ENCODE results near the gene ELL. TPM values are rescaled to one million over a fixed set of nuclear protein-coding genes. Genes with fewer than 3 reads are reported as not detected.
A peak's percentile ranks its signal among the peaks of the same experiment; 100 is the strongest.
"Not testable (repeated sequence)": the region's sequence is repeated elsewhere in the genome, so short reads cannot be mapped to it uniquely, and the experiment has no call there.

The ELL gene
- total RNA-seq, 1 experiment from 2014 or later, result 4.9 TPM

DNA sequence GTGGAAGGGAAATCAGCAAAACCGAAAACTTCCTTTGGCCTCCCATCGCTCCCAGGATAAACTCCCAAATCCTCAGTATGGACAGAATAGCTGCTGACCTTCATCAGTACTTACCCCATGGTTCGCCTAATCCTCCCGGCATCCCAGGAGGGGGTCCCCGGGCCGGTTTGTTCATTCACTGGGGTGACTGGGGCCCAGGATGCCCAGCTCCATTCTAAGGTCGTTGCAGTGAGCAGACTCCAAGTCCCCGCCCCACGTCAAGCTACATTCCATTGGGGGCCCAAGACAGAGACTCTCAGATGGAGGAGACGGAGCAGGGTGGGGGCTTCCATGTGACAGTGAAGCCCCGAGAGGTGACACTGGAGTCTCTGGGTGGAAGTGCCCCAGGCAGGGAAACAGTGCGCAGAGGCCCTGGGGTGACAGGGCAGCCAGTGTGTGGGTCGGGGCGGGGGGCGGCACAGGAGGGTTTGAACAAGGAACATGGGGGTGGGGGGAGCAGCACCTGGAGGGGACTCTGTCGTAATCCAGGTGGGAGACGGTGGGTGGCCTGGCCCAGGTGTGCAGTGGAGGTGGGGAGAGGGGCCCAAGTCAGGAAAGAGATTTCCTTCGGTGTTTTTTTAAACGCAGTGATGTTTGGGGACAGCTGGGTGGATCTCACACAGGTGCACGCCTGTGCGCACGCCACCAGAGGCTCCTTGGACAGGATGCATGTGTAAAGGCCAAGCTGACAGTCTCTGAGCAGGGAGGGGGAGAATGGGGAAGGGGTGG lies 97.6 kb downstream of the ELL start:
- no peak for DNase-seq (ENCODE audit: low spot score)

DNA sequence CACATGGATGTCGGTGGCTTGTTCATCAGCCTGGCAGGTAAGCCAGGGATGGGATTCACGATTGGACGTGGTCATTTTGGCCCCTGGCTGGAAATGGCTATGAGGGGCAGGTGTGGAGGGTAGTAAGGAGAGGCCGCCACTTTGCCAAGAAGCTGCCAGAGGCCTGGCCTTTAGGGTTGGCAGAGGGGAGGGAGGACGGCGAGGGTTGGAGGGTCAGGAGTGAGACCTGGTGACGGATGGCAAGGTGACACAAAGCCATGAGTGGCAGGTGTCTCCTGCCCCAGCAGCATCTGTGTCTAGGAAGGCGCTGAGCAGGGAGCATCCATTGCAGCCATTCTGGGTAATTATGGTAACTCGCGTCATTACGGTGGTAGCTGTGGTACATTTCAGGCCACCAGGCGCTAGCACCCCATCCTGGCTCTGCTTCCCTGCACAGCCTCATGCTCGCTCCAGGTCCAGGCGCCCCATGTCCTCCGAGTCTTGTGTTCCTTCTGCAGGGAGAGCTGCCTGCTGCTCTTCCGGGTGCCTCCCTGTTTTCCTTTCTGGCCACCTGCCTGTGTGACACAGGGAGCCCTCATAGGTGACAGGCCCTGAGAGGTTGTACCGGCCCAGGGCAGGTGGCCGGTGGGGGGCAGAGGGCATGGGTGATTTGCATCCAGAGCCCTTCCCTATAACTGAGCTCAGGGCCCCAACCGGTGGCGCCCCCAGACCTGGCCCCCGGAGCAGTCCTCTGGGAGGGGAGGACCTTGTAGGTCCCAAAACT lies 98.4 kb downstream of the ELL start:
- DNase-seq (ENCODE audit: low spot score), result no peak

DNA sequence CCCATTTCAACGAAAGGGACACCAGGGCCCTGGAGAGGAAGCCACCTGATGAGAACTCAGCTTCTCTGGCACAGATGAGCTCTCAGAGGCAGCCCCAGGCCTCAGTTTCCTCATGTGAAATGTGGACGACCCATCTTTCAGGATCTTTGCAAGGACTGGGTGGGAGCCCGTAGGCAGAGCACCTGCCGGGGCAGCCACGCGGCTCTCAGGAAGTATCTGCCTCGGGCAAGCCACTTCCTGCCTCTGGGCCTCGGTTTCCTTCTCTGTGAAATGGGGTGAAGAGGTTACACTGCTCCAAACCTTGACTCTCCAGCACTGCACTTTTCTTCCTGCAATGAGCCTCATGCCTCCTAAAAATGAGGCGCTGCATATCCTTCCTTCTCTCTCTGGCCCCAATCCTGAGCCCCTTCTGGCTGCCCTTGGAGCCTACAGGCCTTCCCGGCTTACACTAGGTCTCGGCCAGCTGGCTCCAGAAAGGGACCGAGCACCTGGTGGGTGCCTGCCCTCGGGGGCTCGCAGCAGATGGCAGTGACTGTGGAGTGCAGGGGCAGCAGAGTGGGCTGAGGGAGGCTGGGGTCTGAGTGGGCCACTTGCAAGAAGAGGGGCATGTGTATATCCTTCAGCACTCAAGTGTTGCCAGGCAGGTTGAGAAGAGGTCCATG lies 99.2 kb downstream of the ELL start:
- no peak for DNase-seq (ENCODE audit: low spot score)

DNA sequence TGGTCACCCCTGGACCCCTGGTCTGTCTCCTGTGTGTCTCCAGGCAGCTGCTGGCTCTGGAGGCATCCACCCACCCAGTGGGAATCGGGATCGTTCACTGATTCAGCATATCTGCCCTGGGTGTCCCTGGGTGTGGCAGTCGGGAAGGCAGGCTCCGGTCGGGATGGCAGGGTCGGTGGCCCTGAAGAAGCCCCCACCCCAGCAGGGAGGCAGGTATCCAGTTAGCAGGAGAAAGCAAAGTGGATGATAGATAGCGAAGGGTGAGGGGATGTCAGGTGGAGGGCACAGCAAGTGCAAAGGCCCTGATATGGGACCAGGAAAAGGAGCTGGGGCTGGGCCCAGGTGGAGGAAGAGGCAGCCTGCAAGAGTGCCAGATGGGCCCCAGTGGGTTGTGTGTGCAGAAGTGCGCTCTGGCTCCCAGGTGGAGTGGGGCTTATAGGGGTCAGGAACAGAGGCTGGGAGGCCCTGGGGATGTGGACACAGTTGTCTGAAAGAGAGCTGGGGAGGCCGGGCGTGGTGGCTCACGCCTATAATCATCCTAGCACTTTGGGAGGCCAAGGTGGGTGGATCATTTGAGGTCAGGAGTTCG lies 100.4 kb downstream of the ELL start:
- no peak for DNase-seq (ENCODE audit: low spot score)

DNA sequence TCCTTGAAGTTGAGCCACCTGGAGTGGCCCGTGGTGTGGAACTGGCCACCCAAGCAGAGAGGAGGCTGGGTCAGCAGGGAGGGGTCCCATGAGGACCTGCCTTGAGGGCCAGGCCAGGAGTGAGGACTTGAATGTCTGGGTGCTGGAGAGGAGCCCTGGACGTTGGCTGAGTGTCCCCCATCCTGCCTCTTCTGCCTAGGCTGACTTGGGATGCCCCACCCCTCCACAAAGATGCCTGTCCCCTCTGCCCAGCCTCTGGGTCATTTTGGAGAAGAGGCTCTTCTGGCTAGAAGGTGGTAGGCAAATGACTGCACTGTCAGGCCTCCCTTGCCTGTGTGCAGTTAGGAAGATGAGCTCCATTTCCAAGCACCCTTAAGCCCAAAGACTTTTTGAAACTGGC lies 100.9 kb downstream of the ELL start:
- no peak for DNase-seq (ENCODE audit: low spot score)

DNA sequence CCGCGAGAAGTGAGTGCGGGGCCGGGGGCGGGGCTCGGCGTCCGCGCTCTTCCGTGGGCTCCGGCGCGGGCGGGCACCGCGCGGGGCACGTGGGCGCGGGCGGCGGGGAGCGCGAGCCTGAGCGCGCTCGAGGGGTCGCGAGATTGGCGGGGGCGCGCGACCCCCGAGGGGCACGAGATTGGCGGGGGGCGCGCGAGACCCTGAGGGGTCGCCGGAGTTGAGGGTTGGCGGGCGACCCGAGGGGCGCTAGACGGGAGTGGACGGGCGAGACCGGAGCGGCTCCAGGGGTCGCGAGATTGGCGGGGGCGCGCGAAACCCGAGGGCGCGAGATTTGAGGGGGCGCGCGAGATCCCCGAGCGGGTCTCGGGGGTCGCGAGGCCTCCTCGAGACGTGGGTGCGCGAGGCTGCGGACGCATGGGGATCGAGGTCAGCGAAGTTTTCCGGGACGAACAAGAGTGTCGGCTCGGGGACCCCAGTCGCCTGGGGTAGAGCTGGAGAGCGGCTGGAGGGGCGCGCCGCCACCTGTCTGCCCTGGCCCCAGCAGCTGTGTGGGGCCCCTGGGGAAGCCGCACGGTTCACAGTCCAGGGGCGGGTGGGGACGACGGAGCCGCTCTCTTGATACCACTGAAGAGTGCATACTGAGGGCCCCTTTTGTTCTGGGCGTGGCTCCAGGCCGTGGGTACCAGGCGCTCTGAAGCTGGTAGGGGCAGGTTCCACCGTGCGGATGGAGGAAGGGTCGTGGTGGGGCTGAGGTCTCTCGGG lies 102.0 kb downstream of the ELL start:
- no peak for DNase-seq (ENCODE audit: low spot score)

DNA sequence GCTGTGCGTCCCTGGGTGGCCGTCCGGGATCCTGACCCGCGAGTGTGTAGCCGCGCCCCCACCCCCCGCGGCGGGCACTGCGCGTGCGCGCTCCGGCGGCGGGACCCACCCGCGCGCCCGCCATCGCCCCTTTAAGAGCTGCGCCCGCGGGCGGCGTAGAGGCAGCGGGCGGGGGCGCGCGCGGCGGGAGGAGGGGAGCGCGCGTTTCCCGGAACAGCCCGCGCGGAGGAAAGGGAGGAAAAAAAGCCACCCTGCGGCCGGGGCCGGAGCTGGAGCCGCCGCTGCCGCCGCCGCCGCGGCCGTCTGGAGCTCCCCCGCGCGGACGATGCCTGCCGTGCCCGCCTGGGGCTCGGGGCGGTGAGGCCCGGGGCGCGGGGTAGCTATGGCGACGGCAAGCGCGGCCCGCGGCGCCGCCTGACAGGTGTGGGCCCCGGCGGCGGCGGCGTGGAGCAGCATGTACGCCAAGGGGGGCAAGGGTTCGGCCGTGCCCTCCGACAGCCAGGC lies 102.6 kb downstream of the ELL start, which contains the start of gene SSBP4:
Gene SSBP4, plus strand, starts transcription at position 204 of the 504 bp plus-strand sequence. Its CDS starts 251 bp downstream, at position 455.
- DNase-seq (ENCODE audit: low spot score), result peak; percentile 63

DNA sequence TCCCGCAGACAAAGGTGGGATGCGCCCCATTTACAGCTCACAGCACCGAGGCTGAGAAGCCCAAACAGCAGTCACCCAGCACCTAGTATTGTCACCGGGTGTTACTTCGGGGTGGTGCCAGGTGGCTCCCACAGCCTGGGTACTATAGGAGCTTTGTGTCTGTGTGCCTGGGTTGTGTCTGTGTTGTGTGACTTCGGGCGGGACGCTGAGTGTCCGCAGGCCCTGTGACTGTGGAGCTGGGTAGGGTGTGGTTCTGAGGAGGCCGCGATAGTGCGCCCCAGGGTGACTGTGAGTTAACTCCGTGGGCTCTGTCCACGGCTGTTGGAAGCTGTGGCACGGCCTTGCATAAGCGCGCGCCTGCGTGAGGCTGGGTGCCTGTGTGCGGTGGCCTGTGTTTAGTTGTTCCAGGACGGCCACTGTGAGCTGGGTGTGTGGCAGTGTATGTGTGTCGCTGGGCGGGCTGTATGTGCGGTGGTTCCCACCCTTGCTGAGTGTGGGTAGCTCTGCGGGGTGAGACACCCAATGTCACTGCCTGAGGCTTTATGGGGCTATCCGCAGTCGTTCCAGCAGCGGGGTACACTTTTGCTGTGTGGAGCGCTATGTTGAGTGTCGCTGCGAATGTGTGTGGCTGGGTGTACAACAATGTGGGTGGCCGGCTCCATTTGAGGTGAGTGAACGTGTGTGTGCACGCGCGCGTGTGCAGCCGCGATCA lies 103.2 kb downstream of the ELL start:
- peak; percentile 48 for DNase-seq (ENCODE audit: low spot score)

DNA sequence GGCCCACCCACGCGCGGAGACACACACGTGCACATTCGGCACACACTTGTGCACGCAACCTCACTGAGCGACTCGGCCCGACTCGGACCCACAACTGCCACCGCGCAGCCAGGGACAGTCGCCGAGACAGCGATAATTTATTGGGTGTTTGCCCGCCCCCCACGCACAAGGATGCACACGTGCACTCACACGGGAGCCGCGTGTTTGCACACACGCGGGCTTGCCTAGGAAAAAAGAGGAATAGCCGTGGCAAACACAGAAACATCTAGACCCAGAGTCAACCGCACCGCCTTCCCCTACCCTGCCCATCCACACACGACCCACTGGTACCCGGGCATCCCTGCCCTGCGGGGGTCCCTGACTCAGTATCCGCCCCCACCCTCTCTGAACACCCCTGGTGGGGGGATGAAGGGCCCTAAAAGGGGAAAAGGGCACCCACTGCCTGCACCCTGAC lies 103.8 kb downstream of the ELL start:
- no peak for DNase-seq (ENCODE audit: low spot score)

DNA sequence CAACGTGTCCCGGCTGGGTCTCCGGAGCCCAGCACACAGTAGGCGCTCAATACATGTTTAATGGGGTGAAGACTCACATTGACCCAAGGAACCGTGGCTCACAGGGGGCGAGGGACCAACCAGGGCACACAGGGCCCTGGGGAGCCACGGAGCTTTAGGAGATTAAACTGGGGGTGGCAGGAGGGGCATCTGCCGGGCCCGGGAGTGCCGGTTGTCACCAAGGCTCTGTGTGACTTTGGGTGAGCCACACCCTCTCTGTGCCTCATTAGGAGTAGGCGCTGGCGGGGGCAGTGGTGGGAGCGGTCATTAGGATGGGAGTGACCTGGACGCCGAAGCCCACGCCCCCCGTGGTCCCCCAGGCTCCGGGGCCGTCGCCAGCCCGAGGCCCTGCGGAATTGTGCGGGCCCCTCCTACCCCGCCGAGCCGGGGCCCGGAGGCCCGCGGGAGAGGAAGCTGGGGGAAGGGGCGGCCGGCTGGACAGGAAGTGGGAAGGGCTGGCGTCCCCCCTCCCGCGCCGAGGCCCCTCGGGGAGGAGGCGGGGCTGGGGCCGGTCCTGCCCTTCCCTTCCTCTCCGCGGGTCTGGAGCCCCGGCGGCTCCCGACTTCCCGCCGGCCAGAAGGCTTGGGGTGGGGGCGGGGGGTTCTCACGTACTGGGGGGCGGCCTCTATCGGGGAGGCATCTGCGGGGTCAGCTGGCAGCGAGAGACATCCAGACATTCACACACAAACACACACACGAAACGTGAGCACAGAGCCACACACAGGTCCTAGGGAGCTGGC lies 104.4 kb downstream of the ELL start:
- peak; percentile 86 for DNase-seq (ENCODE audit: low spot score)

DNA sequence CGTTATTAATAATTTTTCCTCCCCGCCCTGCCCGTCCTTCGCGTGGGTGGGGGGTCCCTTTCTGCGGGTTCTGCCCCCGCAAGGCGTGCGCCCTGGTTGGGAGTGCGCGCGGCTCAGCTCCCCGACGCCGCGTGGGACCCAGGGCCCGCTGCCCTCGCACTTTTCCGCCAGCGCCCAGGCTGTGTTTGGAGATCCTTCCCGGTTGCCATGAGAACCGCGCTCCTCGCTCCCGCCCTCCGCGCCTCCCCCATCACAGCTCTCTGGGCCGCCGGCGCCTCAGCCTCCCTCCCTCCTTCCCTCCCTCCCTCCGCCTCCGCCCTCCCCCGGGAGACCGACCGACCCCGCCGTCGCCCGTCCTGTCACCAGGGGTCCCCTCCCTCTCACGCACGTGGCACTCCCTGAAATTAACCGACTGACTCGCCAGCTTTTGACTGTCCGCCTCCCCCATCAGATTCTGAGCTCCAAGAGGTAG lies 105.1 kb downstream of the ELL start:
- peak; percentile 93 for DNase-seq (ENCODE audit: low spot score)

DNA sequence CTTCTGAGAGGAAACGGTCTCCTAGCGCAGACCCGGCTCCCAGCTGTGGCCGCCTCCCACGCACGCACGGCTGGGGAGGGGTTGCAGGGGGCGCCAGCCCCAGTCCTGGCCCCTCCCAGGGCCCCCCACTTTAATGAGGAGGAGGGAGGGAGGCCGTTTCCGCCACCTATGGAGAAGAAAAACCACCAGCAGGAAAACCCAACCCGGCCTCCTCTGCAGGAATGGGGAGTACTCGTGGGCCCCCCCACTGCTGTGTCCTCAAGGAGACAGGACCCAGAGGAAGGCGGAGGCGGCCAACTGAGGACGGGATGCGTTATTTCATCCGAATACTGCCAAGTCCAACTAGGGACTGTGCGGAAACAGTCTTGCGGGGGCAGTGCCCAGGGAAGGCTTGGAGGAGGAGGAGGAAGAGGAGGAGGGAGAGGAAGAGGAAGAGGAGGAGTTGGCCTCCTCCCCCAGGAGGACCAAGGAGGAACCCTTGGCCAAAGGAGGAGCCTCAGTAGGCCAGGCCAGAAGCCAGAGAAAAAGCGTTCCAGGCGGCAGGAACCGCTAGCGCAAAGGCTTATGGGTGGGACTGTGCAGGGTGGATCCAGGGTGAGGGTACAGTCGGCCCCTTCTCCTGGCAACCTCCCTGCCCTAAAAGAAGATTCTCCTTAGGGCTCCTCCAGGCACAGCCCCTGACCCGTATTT lies 106.5 kb downstream of the ELL start:
- DNase-seq (ENCODE audit: low spot score), result peak; percentile 86

DNA sequence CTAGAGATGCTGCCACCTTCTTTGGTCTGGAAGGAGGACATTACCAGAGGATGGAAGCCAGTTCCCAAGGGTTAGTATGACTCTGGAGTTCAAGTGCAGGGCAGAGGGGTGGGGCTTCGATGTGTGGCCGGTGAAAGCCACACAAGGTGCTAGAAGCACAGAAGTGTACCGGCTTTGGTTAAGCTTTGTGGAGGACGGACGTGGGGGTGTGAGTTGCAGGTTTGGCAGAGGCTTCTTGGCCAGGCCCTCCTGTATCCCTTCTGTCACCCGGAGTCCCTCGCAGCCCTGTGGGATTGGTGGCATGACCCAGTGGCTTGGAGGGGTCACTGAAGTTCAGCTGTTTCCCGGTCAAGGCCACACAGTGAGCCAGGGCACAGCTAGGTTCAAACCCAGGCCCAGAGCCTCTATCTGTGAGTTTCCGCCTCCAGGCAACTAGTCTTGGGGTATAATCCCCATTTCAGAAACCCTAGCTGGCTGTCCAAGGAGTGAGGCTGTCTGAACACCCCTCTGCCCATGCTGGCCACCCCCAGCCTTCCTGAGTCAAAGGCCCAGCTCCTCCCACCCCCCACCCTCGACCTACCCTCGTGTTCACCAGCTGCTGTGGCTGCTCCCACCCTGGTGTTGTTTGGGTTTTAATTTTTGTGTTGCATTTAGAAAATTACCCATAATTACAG lies 107.2 kb downstream of the ELL start:
- DNase-seq (ENCODE audit: low spot score), result peak; percentile 85

DNA sequence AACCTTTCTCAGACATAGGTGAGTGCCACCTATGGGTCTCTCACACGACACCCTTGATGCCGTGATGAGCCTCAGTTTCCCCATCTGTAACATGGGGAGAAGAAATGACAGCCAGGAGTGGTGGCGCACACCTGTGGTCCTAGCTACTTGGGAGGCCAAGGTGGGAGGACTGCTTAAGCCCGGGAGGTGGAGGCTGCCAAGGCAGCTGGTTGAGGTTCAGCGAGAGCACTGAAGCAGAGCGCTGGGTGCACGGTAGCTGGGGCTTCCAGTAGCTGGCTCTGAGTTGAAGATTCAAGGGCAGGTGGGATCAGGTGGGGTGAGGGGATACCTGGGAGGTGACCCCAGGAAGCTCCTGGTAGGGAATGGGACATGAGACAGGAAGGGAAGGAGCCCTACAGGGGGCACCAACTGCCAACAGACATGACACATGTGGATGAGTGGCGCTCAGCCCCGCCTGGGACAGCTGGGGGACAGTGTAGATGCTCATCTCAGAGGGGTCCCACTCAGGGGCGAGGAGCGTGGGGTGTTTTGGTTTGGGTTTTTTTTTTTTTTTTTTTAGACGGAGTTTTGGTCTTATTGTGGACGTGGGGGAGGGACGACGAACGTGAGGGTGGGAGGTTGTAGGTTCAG lies 109.1 kb downstream of the ELL start:
- no peak for DNase-seq (ENCODE audit: low spot score)

DNA sequence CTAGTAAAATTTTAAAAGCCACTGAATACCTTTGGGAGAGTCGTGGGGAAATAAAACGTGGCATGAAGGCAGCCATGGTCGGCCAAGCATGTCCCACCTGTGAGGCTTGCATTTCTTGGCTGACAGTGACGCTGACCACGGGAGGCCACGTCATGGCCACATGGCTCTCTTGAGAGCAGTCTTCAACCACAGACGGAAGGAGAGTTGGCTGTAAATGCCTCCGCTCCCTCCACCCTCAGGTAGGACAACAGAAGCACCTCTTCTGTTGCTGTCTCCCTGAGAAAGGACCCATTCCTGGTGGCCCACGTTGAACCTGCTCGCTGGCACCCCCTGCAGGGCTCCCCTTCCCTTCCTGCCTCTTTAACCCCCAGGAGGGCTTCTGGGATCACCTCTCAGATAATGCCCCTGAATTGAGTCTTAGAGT lies 113.8 kb downstream of the ELL start:
- DNase-seq (ENCODE audit: low spot score), result peak; percentile 51

DNA sequence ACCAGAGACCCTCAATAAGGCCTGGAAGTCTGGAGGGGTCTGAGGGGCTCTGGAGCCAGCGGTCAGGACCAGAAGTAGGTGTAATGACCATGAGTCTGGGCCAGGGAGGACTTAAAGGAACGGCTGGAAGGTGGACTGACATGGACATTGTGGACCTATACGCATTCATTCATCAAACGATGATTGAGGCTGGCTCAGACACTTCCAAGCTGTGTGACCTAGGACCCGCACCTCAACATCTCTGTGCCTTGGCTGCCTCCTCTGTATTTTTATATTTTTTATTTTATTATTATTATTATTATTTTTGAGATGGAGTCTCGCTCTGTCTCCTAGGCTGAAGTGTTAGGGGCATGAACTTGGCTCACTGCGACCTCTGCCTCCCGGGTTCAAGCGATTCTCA lies 115.1 kb downstream of the ELL start:
- no peak for DNase-seq (ENCODE audit: low spot score)

DNA sequence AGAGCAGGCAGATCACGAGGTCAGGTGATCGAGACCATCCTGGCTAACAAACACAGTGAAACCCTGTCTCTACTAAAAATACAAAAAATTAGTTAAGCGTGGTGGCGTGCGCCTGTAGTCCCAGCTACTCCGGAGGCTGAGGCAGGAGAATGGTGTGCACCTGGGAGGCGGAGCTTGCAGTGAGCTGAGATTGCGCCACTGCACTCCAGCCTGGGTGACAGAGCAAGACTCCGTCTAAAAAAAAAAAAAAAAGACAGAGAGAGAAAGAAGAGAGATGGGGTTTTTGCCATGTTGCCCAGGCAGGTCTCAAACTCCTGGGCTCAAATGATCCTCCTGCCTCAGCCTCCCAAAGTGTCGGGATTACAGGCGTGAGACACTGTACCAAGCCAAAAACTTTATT lies 116.1 kb downstream of the ELL start:
- DNase-seq (ENCODE audit: low spot score), result not testable (repeated sequence)
